ENCODE results near the gene APLP1. TPM values are rescaled to one million over a fixed set of nuclear protein-coding genes. Genes with fewer than 3 reads are reported as not detected.
"Not testable (repeated sequence)": the region's sequence is repeated elsewhere in the genome, so short reads cannot be mapped to it uniquely, and the experiment has no call there.

Gene APLP1
- total and polyA plus RNA-seq, 9 donors = 0.55 to 10.1 (median 1.6) TPM

DNA sequence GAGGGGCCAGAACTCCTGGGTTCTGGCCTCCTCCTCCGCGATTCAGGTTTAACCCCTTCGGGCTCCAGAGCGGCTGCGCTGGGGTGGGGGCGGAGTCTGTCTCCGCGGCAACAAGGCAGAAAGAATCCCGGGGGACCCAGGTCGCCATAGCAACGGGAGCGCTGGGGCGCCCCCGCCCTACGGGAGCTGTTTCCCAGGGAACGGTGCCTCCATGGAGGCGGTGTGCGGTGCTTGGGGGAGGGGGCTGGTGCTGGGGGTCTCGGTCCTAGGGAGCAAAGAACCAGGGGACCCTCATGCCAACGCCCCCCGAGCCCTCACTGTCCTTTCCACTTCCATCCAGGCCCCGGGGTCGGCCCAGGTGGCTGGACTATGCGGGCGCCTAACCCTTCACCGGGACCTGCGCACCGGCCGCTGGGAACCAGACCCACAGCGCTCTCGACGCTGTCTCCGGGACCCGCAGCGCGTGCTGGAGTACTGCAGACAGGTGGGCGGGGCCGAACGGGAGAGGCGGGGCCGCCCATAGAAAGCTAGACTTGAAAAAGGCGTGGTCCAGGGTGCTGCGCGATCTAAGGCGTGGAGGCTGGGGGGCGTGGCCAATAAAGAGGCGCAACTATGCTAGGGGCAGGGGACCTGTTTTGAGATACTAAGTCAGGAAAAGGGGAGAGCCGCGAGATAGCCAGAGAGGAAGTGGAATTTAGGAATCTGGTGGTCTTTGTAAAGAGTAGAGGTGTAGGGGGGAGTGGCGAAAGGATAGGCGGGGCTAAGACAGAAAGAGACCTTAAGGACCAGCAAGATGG is 1.2 kb downstream of the APLP1 start:
- intact Hi-C loops (cut with DNase I) = no loop called here
- Histone ChIP-seq H3K4me1 (ENCODE audit: insufficient read depth) (peaks cover 8% of the 10 kb centered on the region), H3K4me3 (no peak overlapping the region), H3K9me3 (no peaks in the 10 kb centered on the region), H3K36me3 (no peaks in the 10 kb centered on the region), H3K27me3 (no peaks in the 10 kb centered on the region), H3K27ac (no peak overlapping the region)
- WGBS, 3 donors = 0 to 1% (median 1%) methylated on average over 39 to 51 of the region's 51 CpGs
- DNase-seq = peak; percentile 21 to 61 (median 44)
- TF ChIP-seq POLR2A (IDR thresholded peaks at IDR 0.05) (no peak), EP300 (IDR thresholded peaks at IDR 0.05) (no peak)
- TF ChIP-seq, protein P1, sequence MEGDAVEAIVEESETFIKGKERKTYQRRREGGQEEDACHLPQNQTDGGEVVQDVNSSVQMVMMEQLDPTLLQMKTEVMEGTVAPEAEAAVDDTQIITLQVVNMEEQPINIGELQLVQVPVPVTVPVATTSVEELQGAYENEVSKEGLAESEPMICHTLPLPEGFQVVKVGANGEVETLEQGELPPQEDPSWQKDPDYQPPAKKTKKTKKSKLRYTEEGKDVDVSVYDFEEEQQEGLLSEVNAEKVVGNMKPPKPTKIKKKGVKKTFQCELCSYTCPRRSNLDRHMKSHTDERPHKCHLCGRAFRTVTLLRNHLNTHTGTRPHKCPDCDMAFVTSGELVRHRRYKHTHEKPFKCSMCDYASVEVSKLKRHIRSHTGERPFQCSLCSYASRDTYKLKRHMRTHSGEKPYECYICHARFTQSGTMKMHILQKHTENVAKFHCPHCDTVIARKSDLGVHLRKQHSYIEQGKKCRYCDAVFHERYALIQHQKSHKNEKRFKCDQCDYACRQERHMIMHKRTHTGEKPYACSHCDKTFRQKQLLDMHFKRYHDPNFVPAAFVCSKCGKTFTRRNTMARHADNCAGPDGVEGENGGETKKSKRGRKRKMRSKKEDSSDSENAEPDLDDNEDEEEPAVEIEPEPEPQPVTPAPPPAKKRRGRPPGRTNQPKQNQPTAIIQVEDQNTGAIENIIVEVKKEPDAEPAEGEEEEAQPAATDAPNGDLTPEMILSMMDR (IDR thresholded peaks at IDR 0.05) = no peak

DNA sequence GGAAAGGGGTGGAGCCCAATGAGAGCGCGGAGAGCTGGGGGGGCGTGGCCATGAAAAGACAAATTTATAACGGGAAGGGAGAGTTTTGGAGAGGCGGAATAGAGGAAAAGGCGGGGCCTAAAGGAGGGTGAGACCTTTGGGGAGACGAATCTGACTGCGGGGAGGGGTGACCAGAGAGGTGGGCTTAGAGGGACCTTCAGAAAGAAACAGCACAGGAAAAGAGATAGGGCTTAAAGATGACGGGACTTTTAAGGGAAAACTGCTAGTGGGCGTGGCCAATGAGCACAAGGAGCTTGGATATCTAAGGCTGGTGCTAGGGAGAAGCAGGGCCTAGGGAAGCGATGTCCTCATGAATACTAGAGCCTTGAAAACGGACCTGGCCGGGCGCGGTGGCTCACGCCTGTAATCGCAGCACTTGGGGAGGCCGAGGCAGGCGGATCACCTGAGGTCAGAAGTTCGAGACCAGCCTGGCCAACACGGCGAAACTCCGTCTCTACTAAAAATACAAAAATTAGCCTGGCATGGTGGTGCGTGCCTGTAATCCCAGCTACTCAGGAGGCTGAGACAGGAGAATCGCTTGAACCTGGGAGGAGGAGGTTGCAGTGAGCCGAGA is 1.9 kb downstream of the APLP1 start:
- H3K4me1 ChIP-seq (ENCODE audit: insufficient read depth); H3K27ac ChIP-seq; H3K4me3 ChIP-seq; H3K36me3 ChIP-seq; H3K9me3 ChIP-seq; H3K27me3 ChIP-seq; DNase-seq; intact Hi-C loops (cut with DNase I): not testable (repeated sequence)
- 38 to 48% (median 40%) methylated on average over 26 of the region's 26 CpGs for WGBS, 3 donors

DNA sequence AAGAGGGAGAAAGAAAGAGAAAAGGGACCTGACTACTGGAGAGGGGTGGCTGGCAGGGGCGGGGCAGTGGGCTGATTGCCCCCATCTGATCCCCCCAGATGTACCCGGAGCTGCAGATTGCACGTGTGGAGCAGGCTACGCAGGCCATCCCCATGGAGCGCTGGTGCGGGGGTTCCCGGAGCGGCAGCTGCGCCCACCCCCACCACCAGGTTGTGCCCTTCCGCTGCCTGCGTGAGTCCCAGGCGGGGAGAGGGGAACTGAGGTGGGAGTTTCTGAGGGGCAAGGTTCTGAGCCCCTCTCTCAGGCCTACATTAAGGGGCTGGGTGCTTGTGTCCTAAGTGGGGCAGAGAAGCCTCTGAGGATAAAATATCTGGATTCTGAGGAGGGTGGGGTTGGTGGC is 2.4 kb downstream of the APLP1 start:
- intact Hi-C loops (cut with DNase I) = no loop called here
- DNase-seq = no peak
- H3K9me3 ChIP-seq = no peaks in the 10 kb centered on the region
- no peak overlapping the region for H3K4me3 ChIP-seq
- TF ChIP-seq POLR2A (IDR thresholded peaks at IDR 0.05) = no peak
- no peak for TF ChIP-seq EP300 (IDR thresholded peaks at IDR 0.05)
- TF ChIP-seq, protein P1 (IDR thresholded peaks at IDR 0.05) = no peak
- no peaks in the 10 kb centered on the region for H3K27me3 ChIP-seq
- H3K36me3 ChIP-seq = no peaks in the 10 kb centered on the region
- peaks cover 8% of the 10 kb centered on the region for H3K4me1 ChIP-seq (ENCODE audit: insufficient read depth)
- H3K27ac ChIP-seq = no peak overlapping the region
- WGBS, 3 donors = 78 to 81% (median 81%) methylated on average over 12 of the region's 12 CpGs

DNA sequence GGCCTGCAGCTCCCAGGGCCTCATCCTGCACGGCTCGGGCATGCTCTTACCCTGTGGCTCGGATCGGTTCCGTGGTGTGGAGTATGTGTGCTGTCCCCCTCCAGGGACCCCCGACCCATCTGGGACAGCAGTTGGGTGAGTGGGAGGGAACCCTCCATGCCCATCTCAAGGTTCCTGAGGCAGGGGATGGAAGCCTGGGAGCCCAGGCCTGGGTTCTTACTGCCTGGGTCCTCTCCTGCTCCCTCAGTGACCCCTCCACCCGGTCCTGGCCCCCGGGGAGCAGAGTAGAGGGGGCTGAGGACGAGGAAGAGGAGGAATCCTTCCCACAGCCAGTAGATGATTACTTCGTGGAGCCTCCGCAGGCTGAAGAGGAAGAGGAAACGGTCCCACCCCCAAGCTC is 3.2 kb downstream of the APLP1 start:
- Histone ChIP-seq H3K36me3 (no peaks in the 10 kb centered on the region), H3K27ac (no peak overlapping the region), H3K9me3 (no peaks in the 10 kb centered on the region), H3K4me1 (ENCODE audit: insufficient read depth) (peaks cover 8% of the 10 kb centered on the region), H3K27me3 (no peaks in the 10 kb centered on the region), H3K4me3 (no peak overlapping the region)
- no peak for DNase-seq
- intact Hi-C loops (cut with DNase I) = no loop called here
- 84 to 89% (median 87%) methylated on average over 12 of the region's 12 CpGs for WGBS, 3 donors
- no peak for TF ChIP-seq POLR2A (IDR thresholded peaks at IDR 0.05)
- TF ChIP-seq, protein P1 (IDR thresholded peaks at IDR 0.05) = no peak
- TF ChIP-seq EP300 (IDR thresholded peaks at IDR 0.05) = no peak

DNA sequence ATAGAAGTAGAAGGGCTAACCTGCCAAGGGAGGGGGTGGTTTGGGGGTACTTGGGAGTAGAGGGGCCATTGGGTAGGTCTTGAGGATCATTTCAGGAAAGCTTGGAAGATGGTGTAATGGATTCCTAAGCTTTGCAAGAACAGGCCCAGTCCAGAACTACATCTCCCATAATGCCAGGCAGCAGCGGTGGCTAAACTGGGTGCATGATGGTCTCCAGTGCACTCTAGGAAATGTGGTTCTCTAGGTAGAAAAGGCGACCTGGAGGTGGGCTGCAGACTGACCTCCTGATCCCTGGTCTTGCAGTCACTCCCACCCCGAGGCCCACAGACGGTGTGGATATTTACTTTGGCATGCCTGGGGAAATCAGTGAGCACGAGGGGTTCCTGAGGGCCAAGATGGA is 3.8 kb downstream of the APLP1 start:
- 65 to 78% (median 75%) methylated on average over 5 of the region's 5 CpGs for WGBS, 3 donors
- TF ChIP-seq POLR2A (IDR thresholded peaks at IDR 0.05) (no peak), EP300 (IDR thresholded peaks at IDR 0.05) (no peak)
- TF ChIP-seq, protein P1 (IDR thresholded peaks at IDR 0.05) = no peak
- intact Hi-C loops (cut with DNase I) = no loop called here

More for the DNA sequence above, 3.8 kb downstream of the APLP1 start:
- H3K9me3 ChIP-seq = no peaks in the 10 kb centered on the region
- H3K4me3 ChIP-seq = no peak overlapping the region
- DNase-seq = no peak
- H3K27me3 ChIP-seq = no peaks in the 10 kb centered on the region
- no peak overlapping the region for H3K27ac ChIP-seq
- H3K36me3 ChIP-seq = no peaks in the 10 kb centered on the region
- H3K4me1 ChIP-seq (ENCODE audit: insufficient read depth) = peaks cover 8% of the 10 kb centered on the region

Measured in ovary (tissue), 9 donors.